ENCODE data around the gene RHBDD1. TPM values are rescaled to one million over a fixed set of nuclear protein-coding genes. Genes with fewer than 3 reads are reported as not detected.
A peak's percentile ranks its signal among the peaks of the same experiment; 100 is the strongest.
"Not testable (repeated sequence)": the region's sequence is repeated elsewhere in the genome, so short reads cannot be mapped to it uniquely, and the experiment has no call there.

The RHBDD1 gene
- total and polyA plus RNA-seq, 5 donors from 2014 or later, result 24.7 to 56.4 (median 27.4) TPM

DNA sequence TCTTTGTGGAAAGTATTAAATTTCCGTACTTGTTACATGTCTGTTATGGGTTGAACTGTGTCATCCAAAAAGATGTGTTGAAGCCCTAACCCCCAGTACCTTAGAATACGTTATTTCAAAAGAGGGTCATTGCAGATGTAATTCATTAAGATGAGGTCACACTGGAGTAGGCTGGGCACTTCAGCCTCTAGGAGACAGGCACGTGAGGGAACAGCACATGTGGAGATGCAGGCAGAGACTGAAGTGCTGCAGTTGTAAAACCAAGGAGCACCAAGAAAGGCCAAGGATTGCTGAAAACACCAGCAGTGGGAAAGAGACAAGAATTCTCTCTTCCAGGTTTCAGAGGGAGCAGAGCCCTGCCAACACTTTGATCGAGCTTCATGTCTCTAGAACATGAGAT lies 4.6 kb upstream of the RHBDD1 start:
- Mint-ChIP-seq H3K36me3 (peaks cover 12% of the 10 kb centered on the region), H3K4me3 (peak overlapping the region in 1 of 4 donors; percentile 79), H3K9me3 (no peaks in the 10 kb centered on the region), H3K27ac (no peak overlapping the region), H3K27me3 (no peaks in the 10 kb centered on the region), H3K4me1 (peaks cover 18 to 32% (median 19%) of the 10 kb centered on the region in 4 donors)
- Histone ChIP-seq H3K27ac (ENCODE audit: insufficient read depth, low read length, poor library complexity, severe bottlenecking) (no peak overlapping the region), H3K9me3 (ENCODE audit: control insufficient read depth in 2 of 2, low read length in 2 of 2) (no peaks in the 10 kb centered on the region), H3K4me3 (ENCODE audit: low read depth, low read length) (no peak overlapping the region), H3K4me1 (ENCODE audit: control insufficient read depth, insufficient read depth, low read length, poor library complexity, severe bottlenecking) (peaks cover 18% of the 10 kb centered on the region), H3K27me3 (ENCODE audit: control insufficient read depth, insufficient read depth, low read length) (no peaks in the 10 kb centered on the region), H3K36me3 (ENCODE audit: control insufficient read depth, insufficient read depth, low read length) (peaks cover 6% of the 10 kb centered on the region)
- DNase-seq (no peak), ATAC-seq (ENCODE audit: low read depth in 2 of 2) (no peak)

DNA sequence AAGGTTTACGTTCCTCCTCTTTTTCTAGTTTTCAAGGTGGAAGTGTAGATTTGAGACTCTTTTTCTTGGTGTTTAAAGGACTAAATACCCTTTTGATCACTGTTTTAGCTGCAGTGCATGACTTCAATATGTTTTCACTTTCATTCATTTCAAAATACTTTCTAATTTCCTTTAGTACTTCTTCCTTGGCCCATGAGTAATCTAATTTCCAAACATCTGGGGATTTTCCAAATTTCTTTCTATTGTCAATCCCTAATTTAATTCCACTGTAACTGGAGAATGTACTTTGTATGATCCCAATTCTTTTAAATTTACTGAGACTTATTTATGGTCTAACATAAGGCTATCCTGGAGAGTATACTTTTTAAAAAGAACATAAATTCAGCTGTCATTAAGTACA lies 3.8 kb upstream of the RHBDD1 start:
- Mint-ChIP-seq H3K9me3 (no peaks in the 10 kb centered on the region), H3K27ac (no peak overlapping the region), H3K4me1 (peaks cover 21 to 40% (median 24%) of the 10 kb centered on the region in 4 donors), H3K4me3 (peak overlapping the region in 1 of 4 donors; percentile 55), H3K36me3 (peaks cover 12% of the 10 kb centered on the region), H3K27me3 (no peaks in the 10 kb centered on the region)
- DNase-seq (no peak), ATAC-seq (ENCODE audit: low read depth in 2 of 2) (no peak)
- Histone ChIP-seq H3K27me3 (ENCODE audit: control insufficient read depth, insufficient read depth, low read length) (no peaks in the 10 kb centered on the region), H3K4me3 (ENCODE audit: low read depth, low read length) (no peak overlapping the region), H3K36me3 (ENCODE audit: control insufficient read depth, insufficient read depth, low read length) (peaks cover 6% of the 10 kb centered on the region), H3K4me1 (ENCODE audit: control insufficient read depth, insufficient read depth, low read length, poor library complexity, severe bottlenecking) (peaks cover 25% of the 10 kb centered on the region), H3K9me3 (ENCODE audit: control insufficient read depth in 2 of 2, low read length in 2 of 2) (no peaks in the 10 kb centered on the region), H3K27ac (ENCODE audit: insufficient read depth, low read length, poor library complexity, severe bottlenecking) (no peak overlapping the region)

DNA sequence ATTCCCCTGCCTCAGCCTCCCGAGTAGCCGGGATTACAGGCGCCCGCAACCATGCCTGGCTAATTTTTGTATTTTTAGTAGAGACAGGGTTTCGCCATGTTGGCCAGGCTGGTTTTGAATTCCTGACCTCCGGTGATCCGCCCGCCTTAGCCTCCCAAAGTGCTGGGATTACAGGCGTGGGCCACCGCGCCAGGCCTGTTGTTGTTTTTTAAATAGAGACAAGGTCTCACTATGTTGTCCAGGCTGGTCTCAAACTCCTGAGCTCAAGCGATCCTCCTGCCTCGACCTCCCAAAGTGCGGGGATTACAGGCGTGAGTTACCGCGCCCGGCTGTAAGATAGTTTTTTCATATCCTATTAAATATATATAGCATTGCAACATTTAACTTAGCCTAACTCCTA lies 974 bp upstream of the RHBDD1 start:
- not testable (repeated sequence) for DNase-seq; H3K36me3 ChIP-seq (ENCODE audit: control insufficient read depth, insufficient read depth, low read length); H3K27me3 Mint-ChIP-seq; H3K27me3 ChIP-seq (ENCODE audit: control insufficient read depth, insufficient read depth, low read length); H3K9me3 ChIP-seq (ENCODE audit: control insufficient read depth in 2 of 2, low read length in 2 of 2); ATAC-seq (ENCODE audit: low read depth in 2 of 2); H3K9me3 Mint-ChIP-seq; H3K27ac Mint-ChIP-seq; H3K27ac ChIP-seq (ENCODE audit: insufficient read depth, low read length, poor library complexity, severe bottlenecking)
- H3K4me1 Mint-ChIP-seq, result peaks cover 43 to 68% (median 49%) of the 10 kb centered on the region in 4 donors
- Histone ChIP-seq H3K4me3 (ENCODE audit: low read depth, low read length) (peak overlapping the region; percentile 75), H3K4me1 (ENCODE audit: control insufficient read depth, insufficient read depth, low read length, poor library complexity, severe bottlenecking) (peaks cover 52% of the 10 kb centered on the region)
- H3K4me3 Mint-ChIP-seq, result peak overlapping the region; percentile 92 to 98 (median 98)
- H3K36me3 Mint-ChIP-seq, result peaks cover 12% of the 10 kb centered on the region

DNA sequence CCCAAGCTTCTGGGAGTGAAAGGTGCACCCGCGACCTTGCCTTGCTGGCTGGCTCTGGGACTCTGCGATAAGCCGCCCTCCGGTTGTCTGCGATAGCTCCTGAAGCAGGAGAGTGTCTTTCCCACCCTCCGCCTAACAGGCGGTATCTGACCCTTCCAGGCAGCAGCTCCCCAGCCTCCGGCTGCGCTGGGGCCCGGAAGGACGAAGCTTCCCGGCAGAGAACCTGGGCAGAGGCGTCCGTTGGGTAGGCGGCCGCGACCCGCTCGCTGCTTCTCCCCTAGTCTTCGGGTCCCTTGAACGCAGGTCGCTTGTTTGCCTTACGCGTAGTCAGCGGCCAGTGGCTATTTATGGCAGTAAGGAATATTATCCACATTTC lies 446 bp upstream of the RHBDD1 start:
- Mint-ChIP-seq H3K4me1 (peaks cover 47 to 74% (median 54%) of the 10 kb centered on the region in 4 donors), H3K4me3 (peak overlapping the region; percentile 92 to 98 (median 98)), H3K27ac (peak overlapping the region; percentile 99 to 100 (median 100)), H3K36me3 (peaks cover 16% of the 10 kb centered on the region), H3K27me3 (no peaks in the 10 kb centered on the region), H3K9me3 (no peaks in the 10 kb centered on the region)
- DNase-seq (peak in 1 of 3 donors; percentile 32), ATAC-seq (ENCODE audit: low read depth in 2 of 2) (peak; percentile 4 to 7)
- Histone ChIP-seq H3K27ac (ENCODE audit: insufficient read depth, low read length, poor library complexity, severe bottlenecking) (peak overlapping the region; percentile 100), H3K4me3 (ENCODE audit: low read depth, low read length) (peak overlapping the region; percentile 75), H3K27me3 (ENCODE audit: control insufficient read depth, insufficient read depth, low read length) (no peaks in the 10 kb centered on the region), H3K9me3 (ENCODE audit: control insufficient read depth in 2 of 2, low read length in 2 of 2) (no peaks in the 10 kb centered on the region), H3K36me3 (ENCODE audit: control insufficient read depth, insufficient read depth, low read length) (peaks cover 3% of the 10 kb centered on the region), H3K4me1 (ENCODE audit: control insufficient read depth, insufficient read depth, low read length, poor library complexity, severe bottlenecking) (peaks cover 58% of the 10 kb centered on the region)

DNA sequence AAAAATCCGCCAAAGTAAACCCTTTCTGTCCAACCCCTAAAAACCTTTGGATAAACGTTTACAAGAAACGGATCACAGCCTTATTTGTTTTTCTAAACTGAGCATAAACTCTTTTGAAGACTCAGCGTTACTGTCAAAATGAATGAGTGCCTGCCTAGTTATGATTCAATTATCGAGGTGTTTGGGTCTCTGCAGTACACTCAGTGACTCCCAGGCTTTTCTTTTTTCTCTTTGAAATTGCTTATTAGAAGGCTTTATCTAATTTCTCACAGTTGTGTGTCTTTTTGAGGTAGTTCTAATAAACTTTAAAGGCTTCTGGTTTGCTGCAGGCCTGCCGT lies 663 bp downstream of the RHBDD1 start:
- H3K27ac ChIP-seq (ENCODE audit: insufficient read depth, low read length, poor library complexity, severe bottlenecking), result peak overlapping the region; percentile 100
- H3K36me3 Mint-ChIP-seq, result peaks cover 11% of the 10 kb centered on the region
- H3K27ac Mint-ChIP-seq, result peak overlapping the region; percentile 99 to 100 (median 100)
- peak overlapping the region; percentile 92 to 98 (median 98) for H3K4me3 Mint-ChIP-seq
- no peaks in the 10 kb centered on the region for H3K9me3 Mint-ChIP-seq
- no peak for DNase-seq
- peaks cover 63% of the 10 kb centered on the region for H3K4me1 ChIP-seq (ENCODE audit: control insufficient read depth, insufficient read depth, low read length, poor library complexity, severe bottlenecking)
- peaks cover 3% of the 10 kb centered on the region for H3K36me3 ChIP-seq (ENCODE audit: control insufficient read depth, insufficient read depth, low read length)
- no peak for ATAC-seq (ENCODE audit: low read depth in 2 of 2)
- peak overlapping the region; percentile 98 for H3K4me3 ChIP-seq (ENCODE audit: low read depth, low read length)
- H3K27me3 Mint-ChIP-seq, result no peaks in the 10 kb centered on the region
- peaks cover 47 to 79% (median 60%) of the 10 kb centered on the region in 4 donors for H3K4me1 Mint-ChIP-seq
- H3K9me3 ChIP-seq (ENCODE audit: control insufficient read depth in 2 of 2, low read length in 2 of 2), result no peaks in the 10 kb centered on the region
- H3K27me3 ChIP-seq (ENCODE audit: control insufficient read depth, insufficient read depth, low read length), result no peaks in the 10 kb centered on the region

DNA sequence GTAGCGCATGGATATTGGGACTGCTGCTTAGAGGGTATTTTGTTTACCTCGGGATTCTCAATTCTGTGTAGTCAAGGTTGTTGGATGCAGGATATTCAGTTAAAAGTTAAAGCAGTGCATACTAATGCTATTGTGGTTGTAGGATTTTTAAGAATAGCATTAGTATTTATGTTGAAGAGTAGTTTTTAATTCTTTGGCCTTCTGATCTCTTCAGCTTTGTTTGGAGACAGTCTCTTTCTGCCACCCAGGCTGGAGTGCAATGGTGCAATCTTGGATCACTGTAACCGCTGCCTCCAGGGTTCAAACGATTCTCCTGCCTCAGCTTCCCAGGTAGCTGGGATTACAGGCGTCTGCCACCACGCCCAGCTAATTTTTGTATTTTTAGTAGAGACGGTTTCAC lies 1.5 kb downstream of the RHBDD1 start:
- peak overlapping the region; percentile 99 to 100 (median 100) for H3K27ac Mint-ChIP-seq
- peaks cover 47 to 84% (median 66%) of the 10 kb centered on the region in 4 donors for H3K4me1 Mint-ChIP-seq
- Histone ChIP-seq H3K27ac (ENCODE audit: insufficient read depth, low read length, poor library complexity, severe bottlenecking) (peak overlapping the region; percentile 100), H3K4me1 (ENCODE audit: control insufficient read depth, insufficient read depth, low read length, poor library complexity, severe bottlenecking) (peaks cover 63% of the 10 kb centered on the region), H3K4me3 (ENCODE audit: low read depth, low read length) (peak overlapping the region; percentile 98), H3K27me3 (ENCODE audit: control insufficient read depth, insufficient read depth, low read length) (no peaks in the 10 kb centered on the region), H3K9me3 (ENCODE audit: control insufficient read depth in 2 of 2, low read length in 2 of 2) (no peaks in the 10 kb centered on the region), H3K36me3 (ENCODE audit: control insufficient read depth, insufficient read depth, low read length) (peaks cover 2% of the 10 kb centered on the region)
- DNase-seq (no peak), ATAC-seq (ENCODE audit: low read depth in 2 of 2) (no peak)
- peak overlapping the region; percentile 92 to 98 (median 98) for H3K4me3 Mint-ChIP-seq
- H3K27me3 Mint-ChIP-seq, result no peaks in the 10 kb centered on the region
- H3K9me3 Mint-ChIP-seq, result no peaks in the 10 kb centered on the region
- H3K36me3 Mint-ChIP-seq, result peaks cover 8% of the 10 kb centered on the region

DNA sequence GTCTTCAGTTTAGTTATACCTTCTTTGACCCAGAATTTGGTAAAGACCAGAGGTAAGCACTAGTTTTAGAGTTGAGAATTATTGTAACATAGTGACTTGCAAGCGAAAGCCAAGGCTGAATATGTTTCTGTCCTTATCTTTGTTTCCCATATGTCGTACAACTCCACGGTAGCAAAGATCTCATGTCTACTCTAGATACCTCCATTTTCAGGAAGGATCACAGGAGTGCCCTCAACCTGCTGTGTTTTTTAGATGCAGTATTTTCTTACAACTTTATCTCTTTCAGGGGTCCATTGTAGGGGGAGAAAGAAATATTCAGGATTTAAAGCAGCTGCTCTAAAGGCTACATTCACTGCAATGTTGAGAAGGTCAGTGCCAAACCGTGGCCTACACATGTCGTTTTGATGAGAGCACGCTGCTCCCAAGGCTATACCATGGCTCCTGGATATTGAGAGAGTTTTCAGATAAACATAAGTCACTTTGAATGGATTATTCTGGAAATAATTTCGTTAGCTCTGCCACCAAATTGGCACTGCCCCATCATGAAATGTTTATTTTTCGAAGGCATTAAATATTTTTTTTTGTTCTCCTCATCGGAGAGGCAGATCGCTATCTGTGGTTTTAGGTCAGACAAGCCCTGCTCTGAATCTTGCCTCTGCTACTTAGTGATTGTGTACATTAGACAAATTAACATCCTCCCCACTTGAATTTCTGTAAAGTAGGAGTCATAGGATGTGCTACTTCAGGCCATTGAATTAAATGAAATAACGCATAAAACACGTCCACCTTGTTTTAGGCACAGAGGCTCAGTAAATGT lies 2.1 kb downstream of the RHBDD1 start:
- Histone ChIP-seq H3K27ac (ENCODE audit: insufficient read depth, low read length, poor library complexity, severe bottlenecking) (peak overlapping the region; percentile 100), H3K27me3 (ENCODE audit: control insufficient read depth, insufficient read depth, low read length) (no peaks in the 10 kb centered on the region), H3K4me1 (ENCODE audit: control insufficient read depth, insufficient read depth, low read length, poor library complexity, severe bottlenecking) (peaks cover 63% of the 10 kb centered on the region), H3K4me3 (ENCODE audit: low read depth, low read length) (peak overlapping the region; percentile 98), H3K9me3 (ENCODE audit: control insufficient read depth in 2 of 2, low read length in 2 of 2) (no peaks in the 10 kb centered on the region), H3K36me3 (ENCODE audit: control insufficient read depth, insufficient read depth, low read length) (no peaks in the 10 kb centered on the region)
- peak overlapping the region; percentile 92 to 98 (median 98) for H3K4me3 Mint-ChIP-seq
- peaks cover 47 to 90% (median 69%) of the 10 kb centered on the region in 4 donors for H3K4me1 Mint-ChIP-seq
- peaks cover 14% of the 10 kb centered on the region for H3K36me3 Mint-ChIP-seq
- DNase-seq (peak in 2 of 3 donors; percentile 23 to 64), ATAC-seq (ENCODE audit: low read depth in 2 of 2) (no peak)
- peaks cover 0 to 2% (median 0%) of the 10 kb centered on the region in 7 donors for H3K9me3 Mint-ChIP-seq
- H3K27me3 Mint-ChIP-seq, result no peaks in the 10 kb centered on the region
- H3K27ac Mint-ChIP-seq, result peak overlapping the region; percentile 99 to 100 (median 100)

All from CD4-positive, CD25-positive, alpha-beta regulatory T cell (primary cell).